ENCODE measurements around the gene RBM15B.
"Not testable (repeated sequence)": the region's sequence is repeated elsewhere in the genome, so short reads cannot be mapped to it uniquely, and the experiment has no call there.

Gene RBM15B, protein sequence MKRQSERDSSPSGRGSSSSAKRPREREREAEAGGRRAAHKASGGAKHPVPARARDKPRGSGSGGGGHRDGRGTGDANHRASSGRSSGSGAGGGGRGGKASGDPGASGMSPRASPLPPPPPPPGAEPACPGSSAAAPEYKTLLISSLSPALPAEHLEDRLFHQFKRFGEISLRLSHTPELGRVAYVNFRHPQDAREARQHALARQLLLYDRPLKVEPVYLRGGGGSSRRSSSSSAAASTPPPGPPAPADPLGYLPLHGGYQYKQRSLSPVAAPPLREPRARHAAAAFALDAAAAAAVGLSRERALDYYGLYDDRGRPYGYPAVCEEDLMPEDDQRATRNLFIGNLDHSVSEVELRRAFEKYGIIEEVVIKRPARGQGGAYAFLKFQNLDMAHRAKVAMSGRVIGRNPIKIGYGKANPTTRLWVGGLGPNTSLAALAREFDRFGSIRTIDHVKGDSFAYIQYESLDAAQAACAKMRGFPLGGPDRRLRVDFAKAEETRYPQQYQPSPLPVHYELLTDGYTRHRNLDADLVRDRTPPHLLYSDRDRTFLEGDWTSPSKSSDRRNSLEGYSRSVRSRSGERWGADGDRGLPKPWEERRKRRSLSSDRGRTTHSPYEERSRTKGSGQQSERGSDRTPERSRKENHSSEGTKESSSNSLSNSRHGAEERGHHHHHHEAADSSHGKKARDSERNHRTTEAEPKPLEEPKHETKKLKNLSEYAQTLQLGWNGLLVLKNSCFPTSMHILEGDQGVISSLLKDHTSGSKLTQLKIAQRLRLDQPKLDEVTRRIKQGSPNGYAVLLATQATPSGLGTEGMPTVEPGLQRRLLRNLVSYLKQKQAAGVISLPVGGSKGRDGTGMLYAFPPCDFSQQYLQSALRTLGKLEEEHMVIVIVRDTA

DNA sequence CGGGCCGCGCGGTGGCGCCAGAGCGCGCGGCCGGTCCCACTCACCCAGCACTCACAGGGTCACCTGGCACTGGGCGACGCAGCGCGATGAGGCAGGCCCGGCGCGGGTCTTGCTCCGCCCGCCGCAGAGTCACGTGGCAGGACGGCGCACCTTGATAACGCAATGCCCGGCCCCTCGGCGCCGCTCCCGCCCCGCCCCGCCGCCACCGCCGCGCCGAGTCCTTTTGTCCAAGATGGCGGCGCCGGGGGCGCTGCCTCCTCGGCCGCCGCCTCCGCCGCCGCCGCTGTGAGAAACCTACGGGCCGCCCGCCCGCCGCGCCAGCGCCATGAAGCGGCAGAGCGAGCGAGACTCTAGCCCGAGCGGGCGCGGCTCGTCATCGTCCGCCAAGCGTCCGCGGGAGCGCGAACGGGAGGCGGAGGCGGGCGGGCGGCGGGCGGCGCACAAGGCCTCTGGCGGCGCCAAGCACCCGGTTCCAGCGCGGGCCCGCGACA, at the start of gene RBM15B:
Gene RBM15B (plus strand): TSS at position 211 of the 491 bp plus-strand sequence. CDS start 115 bp downstream, at position 326.
- DNase-seq: peak; percentile 76

DNA sequence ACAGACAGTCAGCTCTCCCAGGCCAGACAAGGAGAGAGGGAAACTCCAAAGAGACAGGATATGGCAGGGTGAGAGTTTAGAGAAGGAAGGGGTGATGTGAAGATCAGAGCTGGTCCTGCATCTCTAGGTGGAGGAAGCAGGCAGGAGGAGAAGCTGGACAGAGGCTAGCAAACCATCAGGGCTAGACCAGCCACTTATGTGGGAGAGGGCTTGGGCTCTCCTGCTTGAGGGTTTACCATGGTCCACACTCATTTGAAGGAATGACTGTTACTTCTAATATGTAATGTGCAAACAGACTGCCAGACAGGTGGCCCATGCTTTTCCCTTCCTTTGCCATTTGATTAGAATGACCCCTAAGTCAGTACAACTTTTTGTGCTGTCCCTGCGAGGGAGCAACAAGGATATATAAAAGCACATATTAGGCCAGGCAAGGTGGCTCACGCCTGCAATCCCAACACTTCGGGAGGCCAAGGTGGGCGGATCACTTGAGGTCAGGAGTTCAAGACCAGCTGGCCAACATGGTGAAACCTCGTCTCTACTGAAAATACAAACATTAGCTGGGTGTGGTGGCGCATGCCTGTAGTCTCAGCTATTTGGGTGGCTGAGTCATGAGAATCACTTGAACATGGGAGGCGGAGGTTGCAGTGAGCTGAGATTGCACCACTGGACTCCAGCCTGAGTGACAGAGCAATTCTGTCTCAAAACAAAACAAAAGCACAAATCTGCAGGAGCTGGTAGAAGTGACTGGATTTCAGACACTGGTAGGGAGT, 47.0 kb upstream of the RBM15B start:
- no peak for DNase-seq

DNA sequence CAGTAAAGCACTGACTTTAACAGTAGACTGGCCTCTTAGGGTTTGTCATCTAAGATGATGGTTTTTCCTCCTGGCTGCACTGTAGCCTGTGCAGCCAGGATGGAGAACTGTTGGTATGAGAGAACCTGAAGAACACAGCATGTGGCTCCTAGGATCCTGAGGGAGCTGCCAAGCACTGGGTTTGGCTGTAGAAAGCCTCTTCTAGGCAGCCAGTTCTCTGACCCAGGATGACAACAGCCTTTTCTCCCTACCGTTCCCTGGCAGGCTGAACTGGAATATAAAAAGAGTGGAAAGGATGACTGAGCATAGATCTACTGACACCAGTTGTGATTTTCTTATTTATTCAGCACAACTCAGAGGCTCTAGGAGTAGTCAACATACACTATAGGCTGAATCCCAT, 40.3 kb upstream of the RBM15B start:
- DNase-seq: no peak

DNA sequence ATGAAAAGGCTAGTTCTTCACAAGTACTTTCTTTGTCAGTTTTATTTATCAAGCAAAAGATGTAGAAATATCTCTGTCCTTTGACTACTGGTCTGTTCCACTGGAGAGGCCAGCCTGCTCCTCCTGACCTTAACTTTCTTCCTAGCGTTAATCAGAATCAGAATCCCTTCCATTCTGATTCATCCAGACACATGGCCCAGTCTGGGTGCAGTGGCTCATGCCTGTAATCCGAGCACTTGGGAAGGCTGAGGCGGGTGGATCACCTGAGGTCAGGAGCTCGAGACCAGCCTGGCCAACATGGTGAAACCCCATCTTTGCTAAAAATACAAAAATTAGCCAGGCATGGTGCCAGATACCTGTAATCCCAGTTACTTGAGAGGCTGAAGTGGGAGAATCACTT, 38.0 kb upstream of the RBM15B start:
- no peak for DNase-seq

DNA sequence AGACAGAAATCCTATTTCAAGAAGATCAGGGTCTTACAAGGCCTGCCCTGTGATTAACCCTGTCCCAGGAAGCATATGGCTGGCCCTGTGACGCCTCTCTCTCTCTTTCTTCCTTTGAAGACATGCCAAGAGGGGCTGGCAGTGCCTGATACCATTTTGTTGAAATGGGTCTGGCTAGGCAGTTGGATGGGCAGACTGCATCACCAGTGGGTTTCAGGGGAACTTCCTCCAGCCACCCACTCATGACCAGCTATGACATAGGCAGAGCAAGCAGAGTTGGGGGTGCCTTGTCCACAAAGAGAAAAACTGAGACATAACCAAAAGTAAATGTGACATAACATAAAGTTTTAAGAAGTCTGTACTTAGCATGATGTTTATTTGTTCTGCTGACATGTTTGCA, 37.4 kb upstream of the RBM15B start:
- DNase-seq: no peak

DNA sequence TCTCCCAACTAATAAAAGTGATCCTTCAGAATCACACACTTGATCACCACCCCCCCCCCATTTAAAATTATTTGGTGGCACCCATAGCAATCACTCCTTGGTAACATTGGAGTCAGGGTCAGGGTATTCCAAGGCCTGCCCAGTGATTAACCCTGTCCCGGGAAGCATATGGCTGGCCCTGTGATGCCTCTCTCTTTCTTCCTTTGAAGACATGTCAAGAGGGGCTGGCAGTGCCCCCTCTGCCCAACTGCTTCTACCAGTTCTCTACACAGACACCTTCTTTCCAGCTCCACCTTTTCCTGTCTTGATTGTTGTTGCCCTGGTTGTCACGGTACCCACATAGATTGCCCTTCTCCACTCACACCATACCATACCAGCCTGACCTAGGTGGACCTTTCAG, 36.9 kb upstream of the RBM15B start:
- no peak for DNase-seq

DNA sequence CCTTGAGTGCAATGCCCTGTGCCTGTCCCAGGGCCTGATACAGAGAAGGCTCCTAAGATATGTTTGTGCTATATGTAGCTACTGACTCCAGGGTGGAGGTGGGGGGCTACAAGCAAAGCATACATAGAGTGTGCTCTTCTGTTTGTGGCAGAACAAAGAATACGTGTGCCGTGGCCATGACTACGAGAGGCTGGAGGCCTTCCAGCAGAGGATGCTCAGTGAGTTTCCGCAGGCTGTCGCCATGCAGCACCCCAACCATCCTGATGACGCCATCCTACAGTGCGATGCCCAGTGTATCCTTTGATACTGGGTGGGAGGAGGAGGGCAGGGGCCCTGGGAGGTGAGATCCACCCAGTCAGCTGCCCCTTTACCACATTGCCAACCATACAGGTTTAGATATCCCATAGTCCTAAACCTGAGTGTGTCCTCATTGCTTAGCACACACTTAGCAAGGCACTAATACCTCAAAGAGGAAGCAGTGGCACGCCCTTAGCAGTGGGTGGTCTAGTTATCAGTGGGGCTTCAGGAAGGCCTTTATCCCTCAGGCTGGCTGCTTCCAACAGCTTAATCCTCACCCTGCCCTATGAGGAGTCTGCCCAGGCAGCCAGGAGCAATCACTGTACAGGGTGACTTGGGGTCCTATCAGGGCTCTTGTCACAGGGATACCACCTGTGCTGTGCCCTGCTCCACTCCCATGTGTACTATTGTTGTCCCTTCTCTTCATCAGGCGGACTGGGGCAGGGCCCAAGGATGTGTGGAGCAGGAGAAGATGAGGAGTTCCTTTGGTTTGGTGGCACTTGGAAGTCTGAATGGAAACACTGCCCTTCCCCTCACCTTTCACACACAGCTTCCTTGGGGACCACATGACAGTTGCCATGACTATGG, 36.1 kb upstream of the RBM15B start:
- no peak for DNase-seq

DNA sequence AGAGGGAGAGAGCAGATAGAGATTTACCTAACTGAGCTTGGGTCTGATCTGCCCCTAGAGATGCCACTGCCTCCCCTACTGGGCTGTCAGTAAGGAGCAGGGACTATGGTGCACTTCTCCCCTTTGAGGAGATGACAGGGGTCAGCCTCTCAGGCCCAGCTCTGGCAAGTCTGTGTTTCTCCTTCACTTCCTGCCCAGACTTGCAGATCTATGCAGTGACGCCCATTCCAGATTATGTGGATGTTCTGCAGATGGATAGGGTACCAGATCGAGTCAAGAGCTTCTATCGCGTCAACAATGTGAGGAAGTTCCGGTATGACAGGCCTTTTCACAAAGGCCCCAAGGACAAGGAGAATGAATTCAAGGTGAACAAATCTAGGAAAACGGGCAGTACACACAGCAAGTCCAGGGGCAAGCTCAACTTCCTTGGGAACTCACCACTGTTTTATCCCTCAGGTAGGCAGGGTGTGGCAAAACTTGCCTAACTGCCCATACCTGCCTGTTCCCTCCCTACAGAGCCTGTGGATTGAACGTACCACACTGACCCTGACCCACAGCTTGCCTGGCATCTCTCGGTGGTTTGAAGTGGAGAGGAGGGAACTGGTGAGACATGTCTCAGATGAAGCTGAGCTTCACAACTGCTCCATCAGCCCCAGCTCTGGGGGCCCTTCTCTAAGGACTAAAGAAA, 35.0 kb upstream of the RBM15B start:
- DNase-seq: no peak

DNA sequence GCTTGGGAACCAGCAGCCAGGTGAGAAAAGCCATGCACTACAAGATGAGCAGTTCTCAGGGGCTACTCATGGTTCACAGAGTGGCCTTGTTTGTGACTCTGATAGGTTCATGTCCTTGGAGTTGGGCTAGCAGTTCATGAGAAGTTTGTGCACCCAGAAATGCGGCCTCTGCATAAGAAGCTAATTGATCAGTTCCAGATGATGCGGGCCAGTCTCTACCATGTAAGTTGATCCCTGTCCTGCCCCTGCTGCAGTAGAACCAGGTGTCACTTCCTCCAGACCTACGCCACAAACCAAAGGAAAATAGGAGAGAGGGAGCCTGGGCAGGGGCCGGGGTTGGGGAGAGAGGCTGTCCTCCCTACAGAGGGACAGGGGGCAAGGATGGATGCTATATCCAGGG, 33.2 kb upstream of the RBM15B start:
- no peak for DNase-seq

DNA sequence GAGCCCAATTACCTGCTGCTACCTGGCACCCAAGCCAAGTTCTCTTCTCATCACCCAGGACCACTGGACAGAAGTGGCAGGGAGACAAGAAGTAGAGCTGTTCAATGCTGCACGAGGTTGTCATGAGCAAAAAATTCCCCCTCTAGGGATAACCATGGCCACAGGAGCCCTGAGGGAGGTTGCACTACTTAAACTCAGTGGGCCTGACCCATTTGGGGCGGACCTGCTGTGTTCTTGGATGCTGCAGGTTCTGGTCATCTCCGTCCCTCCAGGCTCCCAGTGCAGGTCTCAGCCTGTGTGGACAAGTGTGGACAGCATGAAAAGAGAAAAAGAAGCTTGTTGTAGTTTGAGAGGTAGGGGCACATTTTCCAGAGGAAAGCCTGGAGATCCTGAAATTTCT, 32.1 kb upstream of the RBM15B start:
- no peak for DNase-seq

DNA sequence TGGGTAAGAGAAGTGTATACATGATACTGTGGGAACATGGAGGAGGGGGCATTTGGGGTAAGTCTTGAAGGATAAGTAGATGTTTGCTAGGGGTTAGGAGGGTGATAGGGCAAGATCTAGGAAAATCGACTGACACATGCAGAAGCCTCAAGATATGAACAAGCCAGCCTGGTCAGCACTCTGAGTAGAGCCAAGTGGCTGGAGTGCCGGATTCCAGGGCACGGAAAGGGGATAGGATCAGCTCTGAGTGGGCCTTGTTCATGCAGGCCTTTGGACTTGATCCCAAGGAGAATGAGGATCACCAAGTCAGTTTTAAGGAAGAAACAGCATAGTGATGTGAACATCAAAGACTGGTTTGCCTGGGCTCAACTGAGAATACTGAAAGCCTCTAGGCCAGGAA, 30.3 kb upstream of the RBM15B start:
- DNase-seq: no peak

DNA sequence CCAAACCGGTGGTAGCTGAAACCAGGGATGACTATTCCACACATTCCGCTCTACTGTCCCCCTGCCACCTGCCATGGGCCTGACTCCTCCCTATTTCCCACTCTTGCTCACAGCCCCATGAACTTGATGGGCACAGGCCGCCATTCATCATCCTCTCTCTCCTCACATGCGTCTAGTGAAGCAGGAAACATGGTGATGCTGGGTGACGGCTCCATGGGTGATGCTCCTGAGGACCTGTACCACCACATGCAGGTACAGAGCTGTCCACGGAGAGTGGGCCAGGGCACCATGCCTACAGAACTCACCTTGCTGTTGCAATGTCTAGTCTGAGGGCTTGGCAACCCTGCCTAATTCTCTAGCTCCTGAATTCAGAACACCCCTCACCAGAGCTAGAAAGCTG, 29.3 kb upstream of the RBM15B start:
- no peak for DNase-seq

DNA sequence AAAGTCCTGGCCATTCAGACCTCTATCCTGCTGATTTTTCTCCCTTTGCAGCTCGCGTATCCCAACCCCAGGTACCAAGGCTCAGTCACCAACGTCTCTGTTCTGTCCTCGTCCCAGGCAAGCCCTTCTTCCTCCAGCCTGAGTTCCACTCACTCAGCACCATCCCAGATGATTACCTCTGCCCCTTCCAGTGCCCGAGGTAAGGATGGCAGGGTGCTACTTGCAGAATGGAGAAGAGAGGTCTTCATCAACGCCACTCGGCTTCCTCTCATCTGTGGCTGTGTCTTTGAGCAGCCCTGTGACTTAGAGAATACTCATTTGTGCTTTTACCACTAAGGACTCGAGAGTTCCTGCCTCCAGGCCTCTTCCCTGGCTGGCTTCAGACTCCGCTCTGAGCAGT, 28.6 kb upstream of the RBM15B start:
- DNase-seq: no peak

DNA sequence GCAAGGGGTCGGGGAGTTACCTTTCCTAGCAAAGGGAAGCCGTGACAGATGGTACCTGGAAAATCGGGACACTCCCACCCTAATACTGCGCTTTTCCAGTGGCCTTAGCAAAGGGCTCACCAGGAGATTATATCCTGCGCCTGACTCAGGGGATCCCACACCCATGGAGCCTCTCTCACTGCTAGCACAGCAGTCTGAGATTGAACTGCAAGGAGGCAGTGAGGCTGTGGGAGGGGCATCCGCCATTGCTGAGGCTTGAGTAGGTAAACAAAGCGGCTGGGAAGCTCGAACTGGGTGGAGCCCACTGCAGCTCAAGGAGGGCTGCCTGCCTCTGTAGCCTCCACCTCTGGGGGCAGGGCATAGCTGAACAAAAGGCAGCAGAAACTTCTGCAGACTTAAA, 22.8 kb upstream of the RBM15B start:
- not testable (repeated sequence) for DNase-seq

DNA sequence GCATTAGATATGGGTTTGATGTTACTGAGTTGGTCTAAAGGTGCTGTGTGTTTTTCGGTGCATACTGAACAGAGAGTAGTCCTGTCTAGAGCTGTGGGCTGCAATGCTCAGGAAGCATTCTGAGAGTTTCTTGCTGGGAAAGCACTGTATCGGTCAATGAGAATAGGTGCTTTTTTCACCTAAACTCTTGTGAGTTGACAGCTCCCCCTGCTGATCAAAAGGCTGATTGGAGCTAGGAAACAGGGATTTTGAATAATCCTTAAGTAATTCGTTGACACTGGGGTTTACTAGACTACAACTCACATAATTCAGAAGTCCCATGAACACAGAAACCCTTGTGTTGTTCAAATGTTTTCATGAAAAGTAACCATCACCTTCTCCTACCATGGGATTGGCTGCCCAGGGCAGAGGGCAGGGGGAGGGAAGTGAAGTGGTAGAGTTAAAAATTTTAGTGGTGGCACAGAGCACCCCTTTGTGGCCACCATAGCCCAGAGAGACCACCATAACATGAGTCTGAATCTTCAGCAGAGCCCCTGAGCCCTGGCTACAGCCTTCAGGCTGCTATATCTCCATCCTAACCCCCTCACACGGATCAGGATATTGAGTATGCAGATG, 19.0 kb upstream of the RBM15B start:
- DNase-seq: peak; percentile 12

DNA sequence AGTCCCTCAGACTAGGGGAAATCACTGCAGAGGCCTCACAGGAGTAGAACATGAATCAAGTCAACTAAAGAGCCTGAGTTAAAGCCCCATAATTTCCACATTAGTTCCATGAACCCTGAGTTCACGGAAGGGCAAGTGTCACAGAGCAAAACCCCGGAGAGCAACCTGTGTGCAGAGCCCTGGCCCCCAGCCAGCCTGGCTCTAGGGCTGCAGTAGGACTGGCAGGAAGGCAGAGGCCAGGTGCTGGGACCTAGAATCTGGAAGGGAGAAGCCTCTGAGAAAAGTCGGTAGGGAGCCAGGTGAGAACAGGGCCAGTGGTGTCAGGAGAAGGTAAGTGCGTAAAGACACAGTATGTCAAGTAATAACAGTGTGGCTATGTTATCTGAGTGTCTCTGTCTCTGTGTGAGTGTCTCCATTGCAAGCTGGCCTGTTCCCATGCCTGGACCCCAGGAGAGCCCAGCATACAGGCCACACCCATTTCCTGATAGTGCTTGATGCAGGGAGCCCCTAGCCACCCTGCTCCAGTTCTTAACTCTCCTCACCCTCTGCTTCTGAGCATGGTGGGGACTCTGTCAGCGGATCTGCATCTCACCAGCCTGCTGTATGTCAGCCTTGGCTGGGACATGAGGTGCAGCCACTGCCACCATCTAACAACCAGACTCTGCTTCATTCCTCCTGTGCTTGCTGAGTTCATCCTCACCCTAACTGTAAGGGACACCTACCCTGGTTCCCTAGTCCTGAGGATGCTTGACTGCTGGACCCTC, 17.2 kb upstream of the RBM15B start:
- no peak for DNase-seq

DNA sequence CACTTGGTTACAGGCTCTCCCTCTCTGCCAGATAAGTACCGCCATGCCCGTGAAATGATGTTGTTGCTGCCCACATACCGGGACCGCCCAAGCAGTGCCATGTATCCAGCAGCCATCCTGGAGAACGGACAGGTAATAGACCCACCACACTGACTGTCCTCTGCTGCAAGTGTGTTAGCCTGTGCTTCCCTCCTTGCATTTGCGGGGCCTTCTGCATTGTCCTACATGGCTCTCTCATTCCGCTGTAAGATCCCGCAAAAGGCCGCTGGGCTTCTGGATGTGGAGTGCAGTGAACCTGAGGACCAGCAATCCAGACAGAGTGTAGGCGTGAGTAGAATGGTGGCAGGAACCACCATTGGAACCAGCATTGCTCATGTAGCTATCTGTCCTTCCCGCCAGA, 16.6 kb upstream of the RBM15B start:
- DNase-seq: no peak

DNA sequence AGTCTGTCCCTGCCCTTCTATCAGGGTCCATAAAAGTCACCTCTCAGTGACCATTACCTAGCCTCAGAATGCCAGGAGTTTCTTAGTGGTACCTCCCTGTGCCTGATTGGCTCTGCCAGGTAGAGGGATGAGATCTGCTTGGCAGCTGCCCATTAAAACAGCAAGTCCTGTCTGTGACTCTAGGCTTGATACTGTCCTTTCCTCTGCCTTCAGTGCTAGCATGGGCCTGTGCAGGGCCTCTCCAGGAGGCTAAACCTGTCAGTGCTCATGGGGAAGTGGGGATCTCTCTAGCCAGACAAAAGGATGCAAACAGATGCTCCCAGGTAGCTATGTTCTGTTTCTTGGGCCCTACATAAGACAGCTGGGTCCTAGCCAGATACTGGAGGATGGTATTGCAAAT, 15.9 kb upstream of the RBM15B start:
- no peak for DNase-seq

DNA sequence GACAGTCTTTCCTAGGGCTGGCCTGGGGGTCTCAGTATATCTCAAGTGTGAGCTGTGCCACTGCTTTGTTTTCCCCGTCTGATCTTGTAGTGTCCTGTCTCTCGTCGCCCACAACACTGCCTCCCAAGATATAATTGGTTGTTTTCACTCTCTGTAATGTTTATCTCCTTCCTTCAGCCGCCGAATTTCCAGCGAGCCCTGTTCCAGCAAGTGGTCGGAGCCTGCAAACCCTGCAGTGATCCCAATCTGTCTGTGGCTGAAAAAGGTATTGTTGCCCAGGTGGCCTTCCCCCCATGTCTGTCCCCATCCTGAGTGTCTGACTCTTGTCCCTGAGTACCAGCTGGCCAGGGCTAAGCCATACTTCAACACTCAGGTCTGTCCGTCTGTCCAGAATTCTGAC, 15.5 kb upstream of the RBM15B start:
- no peak for DNase-seq

DNA sequence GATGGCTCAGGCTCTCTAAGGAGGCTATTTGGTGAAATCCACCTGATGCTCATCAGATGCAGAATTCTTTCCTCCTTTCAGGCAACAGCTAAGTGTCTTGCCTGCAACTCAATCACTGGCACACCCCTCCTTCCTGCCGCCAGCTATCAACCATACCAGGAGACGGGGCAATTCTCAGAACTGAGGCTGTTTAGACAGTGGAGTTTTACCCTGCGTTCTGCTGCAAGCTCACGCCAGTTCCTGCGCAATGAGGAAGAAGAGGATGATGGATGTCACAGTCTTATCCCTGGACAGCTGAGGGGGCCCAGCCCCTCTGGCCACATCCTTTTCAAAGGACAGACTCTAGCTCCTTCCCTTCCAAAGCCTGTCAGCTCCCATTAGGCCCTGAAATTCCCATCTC, 13.0 kb upstream of the RBM15B start:
- DNase-seq: no peak
